ENCODE measurements around the gene RNF17.

The RNF17 gene

DNA sequence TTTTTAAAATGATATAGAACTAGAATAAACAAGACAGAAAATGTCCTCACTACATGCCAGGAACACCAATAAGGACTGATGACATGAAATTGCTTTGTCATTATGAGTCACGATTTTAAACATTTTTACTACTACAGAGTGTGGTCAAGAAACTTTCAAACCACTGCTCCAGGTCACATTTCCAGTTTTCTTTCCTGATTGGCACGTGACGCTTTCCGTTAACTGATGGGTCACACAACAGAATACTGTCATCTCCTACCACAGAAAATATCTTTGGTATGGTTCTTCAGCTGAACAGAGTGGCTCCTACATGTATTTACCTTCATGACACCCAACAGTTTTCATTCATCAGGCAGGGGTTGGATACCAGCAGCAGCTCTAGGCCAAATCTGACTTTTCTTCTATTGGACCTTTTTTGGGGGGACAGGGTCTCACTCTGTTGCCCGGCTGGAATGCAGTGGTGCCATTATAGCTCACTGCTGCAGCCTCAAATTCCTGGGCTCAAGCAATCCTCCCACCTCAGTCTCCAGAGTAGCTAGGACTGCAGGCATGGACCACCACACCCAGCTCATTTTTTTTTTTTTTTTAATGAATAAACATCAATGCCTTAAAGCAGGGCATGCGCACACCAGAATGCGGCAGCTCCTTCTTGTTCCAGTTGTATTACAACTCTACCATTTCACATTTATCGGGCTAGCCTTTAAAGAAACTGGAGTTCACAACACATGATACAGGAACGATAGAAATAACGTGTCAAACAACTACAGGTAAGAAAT lies 147.4 kb downstream of the RNF17 start:
- H3K27ac ChIP-seq = no peak overlapping the region
- DNase-seq (ENCODE audit: low spot score) = peak; percentile 17
- CTCF ChIA-PET = no interaction called here
- TF ChIP-seq, protein P1, sequence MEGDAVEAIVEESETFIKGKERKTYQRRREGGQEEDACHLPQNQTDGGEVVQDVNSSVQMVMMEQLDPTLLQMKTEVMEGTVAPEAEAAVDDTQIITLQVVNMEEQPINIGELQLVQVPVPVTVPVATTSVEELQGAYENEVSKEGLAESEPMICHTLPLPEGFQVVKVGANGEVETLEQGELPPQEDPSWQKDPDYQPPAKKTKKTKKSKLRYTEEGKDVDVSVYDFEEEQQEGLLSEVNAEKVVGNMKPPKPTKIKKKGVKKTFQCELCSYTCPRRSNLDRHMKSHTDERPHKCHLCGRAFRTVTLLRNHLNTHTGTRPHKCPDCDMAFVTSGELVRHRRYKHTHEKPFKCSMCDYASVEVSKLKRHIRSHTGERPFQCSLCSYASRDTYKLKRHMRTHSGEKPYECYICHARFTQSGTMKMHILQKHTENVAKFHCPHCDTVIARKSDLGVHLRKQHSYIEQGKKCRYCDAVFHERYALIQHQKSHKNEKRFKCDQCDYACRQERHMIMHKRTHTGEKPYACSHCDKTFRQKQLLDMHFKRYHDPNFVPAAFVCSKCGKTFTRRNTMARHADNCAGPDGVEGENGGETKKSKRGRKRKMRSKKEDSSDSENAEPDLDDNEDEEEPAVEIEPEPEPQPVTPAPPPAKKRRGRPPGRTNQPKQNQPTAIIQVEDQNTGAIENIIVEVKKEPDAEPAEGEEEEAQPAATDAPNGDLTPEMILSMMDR (conservative IDR thresholded peaks at IDR 0.05; ENCODE audit: low read depth) = no peak
- POLR2A ChIA-PET (ENCODE audit: low non-redundant PET) = no interaction called here

DNA sequence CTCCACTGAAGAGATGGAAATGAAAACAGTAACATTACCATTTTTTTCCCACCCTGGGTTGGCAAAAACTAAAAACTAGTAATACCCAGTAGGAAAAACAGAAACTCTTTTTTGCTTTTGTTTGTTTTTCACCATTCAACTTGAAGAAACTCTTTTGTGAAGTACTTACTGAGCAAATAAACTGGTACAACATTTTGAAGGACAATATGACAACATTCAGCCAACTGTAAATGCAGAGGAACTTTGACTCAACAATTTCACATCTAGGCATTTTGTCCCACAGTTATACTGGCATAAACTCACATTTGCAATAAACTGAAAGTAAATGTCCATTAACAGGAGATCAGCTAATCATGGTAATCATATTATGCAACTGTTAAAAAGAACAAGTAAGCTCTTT lies 152.5 kb downstream of the RNF17 start:
- CTCF ChIA-PET = no interaction called here
- POLR2A ChIA-PET (ENCODE audit: low non-redundant PET) = no interaction called here
- DNase-seq (ENCODE audit: low spot score) = no peak
- TF ChIP-seq, protein P1 (conservative IDR thresholded peaks at IDR 0.05; ENCODE audit: low read depth) = no peak
- H3K27ac ChIP-seq = no peak overlapping the region

DNA sequence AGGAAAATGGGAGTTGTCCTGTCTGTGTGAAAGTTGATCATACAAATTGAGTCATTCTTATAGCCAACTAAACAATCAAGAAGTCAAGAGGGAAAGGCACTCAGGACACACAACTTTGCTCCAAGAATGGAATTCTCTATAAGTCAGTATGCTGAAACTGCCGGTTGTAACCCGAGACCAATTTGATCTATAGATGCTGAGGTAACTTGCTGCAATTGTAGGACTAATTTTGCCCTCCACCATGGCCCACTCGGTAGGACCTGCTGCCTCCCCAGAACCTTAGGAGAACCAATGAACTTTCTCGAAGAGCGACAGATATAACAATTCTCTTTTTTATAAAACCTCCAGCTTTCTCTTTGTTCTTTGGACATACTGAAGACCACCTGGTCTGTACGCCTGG lies 157.0 kb downstream of the RNF17 start:
- ChIA-PET POLR2A (ENCODE audit: low non-redundant PET) (no interaction called here), CTCF (no interaction called here)
- H3K27ac ChIP-seq = no peak overlapping the region
- TF ChIP-seq, protein P1 (conservative IDR thresholded peaks at IDR 0.05; ENCODE audit: low read depth) = no peak
- no peak for DNase-seq (ENCODE audit: low spot score)

DNA sequence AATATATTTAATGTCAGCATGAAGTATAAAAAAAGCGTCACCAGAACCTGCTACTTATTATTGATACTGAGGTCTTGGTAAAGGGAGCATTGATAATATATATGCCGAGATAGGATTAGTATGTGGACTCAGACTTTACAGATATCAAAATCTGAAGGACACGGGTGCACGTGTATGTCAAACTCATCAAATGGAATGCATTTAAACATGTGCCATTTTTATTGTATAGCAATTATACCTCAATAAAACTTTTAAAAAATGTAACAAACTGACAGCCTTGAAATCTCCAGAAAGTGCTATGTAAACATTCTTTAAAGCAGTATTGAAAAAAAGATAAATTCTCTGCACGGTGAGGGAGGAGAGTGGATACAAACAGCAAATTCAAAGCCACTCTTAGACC lies 157.9 kb downstream of the RNF17 start:
- peak overlapping the region; percentile 86 for H3K27ac ChIP-seq
- POLR2A ChIA-PET (ENCODE audit: low non-redundant PET) = no interaction called here

DNA sequence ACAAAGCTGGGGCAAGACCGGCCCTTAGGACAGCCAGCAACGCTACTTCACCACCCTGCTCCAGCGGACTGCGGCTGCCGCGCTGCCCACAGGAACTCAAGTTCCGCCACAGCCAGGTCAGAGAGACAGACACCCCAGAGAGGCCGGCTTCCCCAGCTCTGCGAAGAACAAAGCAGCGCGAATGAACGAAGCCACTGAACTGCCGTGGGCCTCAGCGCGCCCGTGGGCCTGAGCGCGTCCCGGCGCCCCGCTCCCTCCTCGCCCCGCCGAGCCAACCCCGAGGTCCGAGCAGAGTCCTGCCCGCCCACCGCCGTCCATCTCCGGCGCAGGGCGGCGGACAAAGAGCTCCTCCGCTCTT lies 158.4 kb downstream of the RNF17 start:
- peak; percentile 38 for DNase-seq (ENCODE audit: low spot score)
- peak overlapping the region; percentile 86 for H3K27ac ChIP-seq
- CTCF ChIA-PET = no interaction called here
- POLR2A ChIA-PET (ENCODE audit: low non-redundant PET) = no interaction called here
- TF ChIP-seq, protein P1 (conservative IDR thresholded peaks at IDR 0.05; ENCODE audit: low read depth) = no peak

More for the DNA sequence above, 157.9 kb downstream of the RNF17 start:
- CTCF ChIA-PET = no interaction called here
- TF ChIP-seq, protein P1 (conservative IDR thresholded peaks at IDR 0.05; ENCODE audit: low read depth) = no peak
- DNase-seq (ENCODE audit: low spot score) = peak; percentile 3

DNA sequence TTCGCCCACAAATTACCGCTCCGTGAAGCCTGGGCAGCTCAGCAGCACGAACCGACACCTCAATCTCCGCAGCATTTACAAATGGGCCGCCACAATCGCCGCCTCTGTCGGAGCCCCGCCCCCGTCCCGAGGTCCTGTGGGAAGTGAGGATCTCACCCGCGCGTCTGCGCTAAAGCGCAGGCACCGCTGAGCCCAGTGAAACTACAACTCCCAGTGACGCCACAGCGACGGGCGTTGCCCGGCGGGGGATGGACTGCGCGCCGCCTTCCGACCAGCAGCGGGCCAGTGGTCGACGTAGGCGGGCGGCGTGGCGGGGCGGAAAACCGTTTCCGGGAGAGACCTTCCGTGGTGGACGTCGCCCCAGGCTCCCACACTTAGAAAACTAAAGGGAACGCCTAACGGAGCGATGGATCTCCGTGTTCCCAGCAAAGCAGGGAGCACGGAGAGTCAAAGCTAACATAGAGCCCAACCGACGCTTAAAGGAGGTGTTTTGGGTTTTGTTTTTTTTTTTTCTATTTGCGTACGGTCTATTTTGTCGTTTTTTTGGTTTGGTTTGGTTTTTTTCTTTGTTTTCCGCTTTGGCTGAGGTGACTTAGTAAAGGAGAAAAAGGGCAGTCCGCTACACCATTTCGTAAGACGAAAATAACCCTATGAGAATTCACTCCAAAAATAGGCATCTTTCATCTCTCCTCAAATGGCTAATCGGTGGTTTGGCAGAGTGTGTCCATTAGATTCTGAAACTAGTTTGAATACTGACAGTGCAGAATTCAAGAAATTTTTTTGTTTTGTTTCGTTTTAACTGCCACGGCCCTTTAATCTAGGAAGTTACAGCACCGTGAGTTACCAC lies 159.0 kb downstream of the RNF17 start:
- TF ChIP-seq, protein P1 (conservative IDR thresholded peaks at IDR 0.05; ENCODE audit: low read depth) = no peak
- CTCF ChIA-PET = no interaction called here

More for the DNA sequence above, 159.0 kb downstream of the RNF17 start:
- peak; percentile 92 for DNase-seq (ENCODE audit: low spot score)
- peak overlapping the region; percentile 86 for H3K27ac ChIP-seq
- POLR2A ChIA-PET (ENCODE audit: low non-redundant PET) = no interaction called here
